ENCODE results near the gene FAM219A. TPM values are rescaled to one million over a fixed set of nuclear protein-coding genes. Genes with fewer than 3 reads are reported as not detected.
"Not testable (repeated sequence)": the region's sequence is repeated elsewhere in the genome, so short reads cannot be mapped to it uniquely, and the experiment has no call there.

FAM219A gene
- polyA plus RNA-seq, 3 donors from 2014 or later: 0.25 to 2.6 (median 1.6) TPM

GRCh38 chr9:34446951-34447350 lies 11.4 kb downstream of the FAM219A start:
- Mint-ChIP-seq H3K4me1 (peaks cover 1 to 13% of the 10 kb centered on the region in 2 donors), H3K36me3 (no peaks in the 10 kb centered on the region), H3K27ac (no peak overlapping the region), H3K27me3 (ENCODE audit: low read depth in 3 of 3) (no peaks in the 10 kb centered on the region), H3K9me3 (no peaks in the 10 kb centered on the region), H3K4me3 (no peak overlapping the region)
- DNase-seq: no peak

- H3K4me3 Mint-ChIP-seq: no peak overlapping the region
- no peak overlapping the region for H3K27ac Mint-ChIP-seq
- H3K4me1 Mint-ChIP-seq: peaks cover 1 to 8% of the 10 kb centered on the region in 2 donors
- DNase-seq: no peak
- no peaks in the 10 kb centered on the region for H3K27me3 Mint-ChIP-seq (ENCODE audit: low read depth in 3 of 3)
- H3K9me3 Mint-ChIP-seq: no peaks in the 10 kb centered on the region
- H3K36me3 Mint-ChIP-seq: no peaks in the 10 kb centered on the region
Observed at GRCh38 chr9:34446468-34446891, 11.9 kb downstream of the FAM219A start.

GRCh38 chr9:34443976-34444375 lies 14.4 kb downstream of the FAM219A start:
- Mint-ChIP-seq H3K9me3 (peaks cover 0 to 2% (median 0%) of the 10 kb centered on the region in 6 donors), H3K36me3 (no peaks in the 10 kb centered on the region), H3K4me3 (no peak overlapping the region), H3K27ac (peak overlapping the region in 1 of 6 donors; percentile 37), H3K4me1 (peaks cover 4 to 9% of the 10 kb centered on the region in 2 donors), H3K27me3 (ENCODE audit: low read depth in 3 of 3) (no peaks in the 10 kb centered on the region)
- no peak for DNase-seq

- H3K27me3 Mint-ChIP-seq (ENCODE audit: low read depth in 3 of 3): no peaks in the 10 kb centered on the region
- H3K27ac Mint-ChIP-seq: peak overlapping the region in 2 of 6 donors; percentile 37 to 50
- H3K4me1 Mint-ChIP-seq: peaks cover 4 to 9% of the 10 kb centered on the region in 2 donors
- H3K4me3 Mint-ChIP-seq: no peak overlapping the region
- no peak for DNase-seq
- no peaks in the 10 kb centered on the region for H3K36me3 Mint-ChIP-seq
- H3K9me3 Mint-ChIP-seq: peaks cover 0 to 2% (median 0%) of the 10 kb centered on the region in 6 donors
Observed at GRCh38 chr9:34443533-34443932, 14.8 kb downstream of the FAM219A start.

GRCh38 chr9:34442770-34443169 lies 15.6 kb downstream of the FAM219A start:
- Mint-ChIP-seq H3K4me1 (peaks cover 4 to 9% of the 10 kb centered on the region in 2 donors), H3K27me3 (ENCODE audit: low read depth in 3 of 3) (no peaks in the 10 kb centered on the region), H3K27ac (peak overlapping the region in 1 of 6 donors; percentile 3), H3K36me3 (no peaks in the 10 kb centered on the region), H3K9me3 (peaks cover 0 to 2% (median 0%) of the 10 kb centered on the region in 6 donors), H3K4me3 (no peak overlapping the region)
- no peak for DNase-seq

GRCh38 chr9:34440017-34440416 lies 18.4 kb downstream of the FAM219A start:
- DNase-seq: no peak
- Mint-ChIP-seq H3K4me3 (no peak overlapping the region), H3K9me3 (peaks cover 0 to 2% (median 0%) of the 10 kb centered on the region in 6 donors), H3K27ac (no peak overlapping the region), H3K4me1 (peaks cover 4 to 9% of the 10 kb centered on the region in 2 donors), H3K36me3 (no peaks in the 10 kb centered on the region), H3K27me3 (ENCODE audit: low read depth in 3 of 3) (no peaks in the 10 kb centered on the region)

GRCh38 chr9:34438465-34438864 lies 19.9 kb downstream of the FAM219A start:
- DNase-seq; H3K4me3 Mint-ChIP-seq; H3K27me3 Mint-ChIP-seq (ENCODE audit: low read depth in 3 of 3); H3K36me3 Mint-ChIP-seq; H3K9me3 Mint-ChIP-seq; H3K27ac Mint-ChIP-seq; H3K4me1 Mint-ChIP-seq: not testable (repeated sequence)

- H3K4me3 Mint-ChIP-seq; H3K36me3 Mint-ChIP-seq; H3K27me3 Mint-ChIP-seq (ENCODE audit: low read depth in 3 of 3); DNase-seq; H3K9me3 Mint-ChIP-seq; H3K27ac Mint-ChIP-seq; H3K4me1 Mint-ChIP-seq: not testable (repeated sequence)
Observed at GRCh38 chr9:34437926-34438307, 20.5 kb downstream of the FAM219A start.

- peak; percentile 50 to 61 (median 51) for DNase-seq
- peaks cover 0 to 2% (median 0%) of the 10 kb centered on the region in 6 donors for H3K9me3 Mint-ChIP-seq
- H3K4me3 Mint-ChIP-seq: no peak overlapping the region
- H3K27ac Mint-ChIP-seq: no peak overlapping the region
- H3K27me3 Mint-ChIP-seq (ENCODE audit: low read depth in 3 of 3): no peaks in the 10 kb centered on the region
- H3K4me1 Mint-ChIP-seq: peaks cover 4 to 9% of the 10 kb centered on the region in 2 donors
- no peaks in the 10 kb centered on the region for H3K36me3 Mint-ChIP-seq
Observed at GRCh38 chr9:34437006-34437925, 21.1 kb downstream of the FAM219A start.

GRCh38 chr9:34431667-34432066 lies 26.7 kb downstream of the FAM219A start:
- no peak overlapping the region for H3K27ac Mint-ChIP-seq
- no peak for DNase-seq
- H3K9me3 Mint-ChIP-seq: no peaks in the 10 kb centered on the region
- no peak overlapping the region for H3K4me3 Mint-ChIP-seq
- peaks cover 0 to 2% of the 10 kb centered on the region in 2 donors for H3K4me1 Mint-ChIP-seq
- no peaks in the 10 kb centered on the region for H3K36me3 Mint-ChIP-seq
- H3K27me3 Mint-ChIP-seq (ENCODE audit: low read depth in 3 of 3): peaks cover 0 to 1% (median 0%) of the 10 kb centered on the region in 3 donors

- peaks cover 0 to 2% of the 10 kb centered on the region in 2 donors for H3K4me1 Mint-ChIP-seq
- no peak for DNase-seq
- H3K9me3 Mint-ChIP-seq: no peaks in the 10 kb centered on the region
- no peak overlapping the region for H3K27ac Mint-ChIP-seq
- H3K36me3 Mint-ChIP-seq: no peaks in the 10 kb centered on the region
- peaks cover 0 to 1% (median 0%) of the 10 kb centered on the region in 3 donors for H3K27me3 Mint-ChIP-seq (ENCODE audit: low read depth in 3 of 3)
- H3K4me3 Mint-ChIP-seq: no peak overlapping the region
Observed at GRCh38 chr9:34430843-34431437, 27.4 kb downstream of the FAM219A start.

- H3K9me3 Mint-ChIP-seq: no peaks in the 10 kb centered on the region
- peaks cover 0 to 4% (median 0%) of the 10 kb centered on the region in 3 donors for H3K36me3 Mint-ChIP-seq
- no peak for DNase-seq
- no peak overlapping the region for H3K4me3 Mint-ChIP-seq
- H3K27me3 Mint-ChIP-seq (ENCODE audit: low read depth in 3 of 3): peaks cover 0 to 1% (median 0%) of the 10 kb centered on the region in 3 donors
- H3K27ac Mint-ChIP-seq: no peak overlapping the region
- peaks cover 0 to 2% of the 10 kb centered on the region in 2 donors for H3K4me1 Mint-ChIP-seq
Observed at GRCh38 chr9:34428325-34428958, 29.9 kb downstream of the FAM219A start.

- Mint-ChIP-seq H3K4me1 (peaks cover 0 to 2% of the 10 kb centered on the region in 2 donors), H3K4me3 (no peak overlapping the region), H3K9me3 (no peaks in the 10 kb centered on the region), H3K36me3 (peaks cover 0 to 8% (median 0%) of the 10 kb centered on the region in 3 donors), H3K27ac (no peak overlapping the region), H3K27me3 (ENCODE audit: low read depth in 3 of 3) (peaks cover 0 to 3% (median 0%) of the 10 kb centered on the region in 3 donors)
- no peak for DNase-seq
Observed at GRCh38 chr9:34426347-34427074, 31.9 kb downstream of the FAM219A start.
